Hepatocyte (in vitro differentiated cells): ENCODE data around the gene FOSL1. TPM values are rescaled to one million over a fixed set of nuclear protein-coding genes. Genes with fewer than 3 reads are reported as not detected.

Experiments
- DNase-seq: peaks from one replicate; pipeline ENCODE4 v3.0.0-alpha.2; 2016; ENCODE audit warnings: low spot score
- H2AFZ ChIP-seq: fragments of 200-600 bp; sonication (generic); 2 replicates; pipeline ENCODE4 v1.6.0; 2016; ENCODE audit warnings: antibody characterized with exemption, mild to moderate bottlenecking
- H3K27ac ChIP-seq: fragments of 200-600 bp; sonication (generic); 2 replicates; pipeline ENCODE4 v1.5.1; 2016; ENCODE audit warnings: mild to moderate bottlenecking
- H3K27me3 ChIP-seq: fragments of 200-600 bp; sonication (generic); 2 replicates; pipeline ENCODE4 v1.6.1; 2016
- H3K36me3 ChIP-seq: fragments of 200-600 bp; sonication (generic); replicated peaks from 2 replicates; pipeline ENCODE4 v1.5.1; 2016; ENCODE audit warnings: low read depth; ENCODE audit not compliant: insufficient read depth
- H3K4me1 ChIP-seq: fragments of 200-600 bp; sonication (generic); 2 replicates; pipeline ENCODE4 v1.5.1; 2016; ENCODE audit warnings: mild to moderate bottlenecking, moderate library complexity; ENCODE audit not compliant: insufficient read depth
- H3K4me2 ChIP-seq: fragments of 200-600 bp; sonication (generic); 2 replicates; pipeline ENCODE4 v1.6.0; 2016
- H3K4me3 ChIP-seq: fragments of 200-600 bp; sonication (generic); 2 replicates; pipeline ENCODE4 v1.5.1; 2016; ENCODE audit warnings: mild to moderate bottlenecking
- H3K79me2 ChIP-seq: fragments of 200-600 bp; sonication (generic); 2 replicates; pipeline ENCODE4 v1.6.0; 2017; ENCODE audit warnings: mild to moderate bottlenecking
- H3K9me2 ChIP-seq: fragments of 200-600 bp; sonication (generic); replicated peaks from 2 replicates; pipeline ENCODE4 v1.6.0; 2017; ENCODE audit warnings: mild to moderate bottlenecking; ENCODE audit not compliant: insufficient read depth
- H3K9me3 ChIP-seq: fragments of 200-600 bp; sonication (generic); 2 replicates; pipeline ENCODE4 v1.5.1; 2016; ENCODE audit warnings: low read depth, mild to moderate bottlenecking
- H4K20me1 ChIP-seq: fragments of 200-600 bp; sonication (generic); 2 replicates; pipeline ENCODE4 v1.6.0; 2016; ENCODE audit warnings: mild to moderate bottlenecking; ENCODE audit not compliant: insufficient read depth, poor library complexity, severe bottlenecking
- CTCF ChIP-seq: fragments of 200-600 bp; sonication (generic); IDR thresholded peaks from 2 replicates; pipeline ENCODE4 v1.5.1; 2016; ENCODE audit warnings: antibody characterized with exemption, mild to moderate bottlenecking; ENCODE audit not compliant: poor library complexity
- EZH2 ChIP-seq: fragments of 200-600 bp; sonication (generic); IDR thresholded peaks from 2 replicates; pipeline ENCODE4 v1.6.1; 2016; ENCODE audit warnings: antibody characterized with exemption, mild to moderate bottlenecking, borderline replicate concordance
- EZH2phosphoT487 ChIP-seq: fragments of 200-600 bp; sonication (generic); IDR thresholded peaks from one replicate; pipeline ENCODE4 v1.6.1; 2018; ENCODE audit warnings: antibody characterized with exemption, mild to moderate bottlenecking, low read depth, moderate library complexity; ENCODE audit not compliant: unreplicated experiment, severe bottlenecking
- WGBS: methylation state at CpG from one replicate; pipeline ENCODE4 v1.1.6; 2016; ENCODE audit warnings: low lambda C conversion rate; ENCODE audit errors: missing lambda C conversion rate; 5-methylcytosine and 5-hydroxymethylcytosine counted together
- polyA plus RNA-seq: library from polyadenylated mRNA; unstranded; fragments of >200 nt; fragmentation: Nextera tagmentation; extraction: Ambion mirVana; gene quantifications from 2 replicates; pipeline ENCODE4 v1.2.1, GENCODE V29; 2016
- total RNA-seq: library from RNA; depleted of rRNA; stranded (reverse); fragments of >200 nt; gene quantifications from 2 replicates; pipeline ENCODE4 v1.2.3, GENCODE V29; 2014

FOSL1 gene
- total and polyA plus RNA-seq, 2 experiments from 2014 or later, result 4.5 to 16.5 TPM

- Histone ChIP-seq H3K79me2 (peaks cover 32% of the 10 kb centered on the region), H2AFZ (no peak overlapping the region), H3K27ac (peak overlapping the region; percentile 94)
These were observed 17.4 kb upstream of the FOSL1 start for GRCh38 chr11:65917434-65918210.

GRCh38 chr11:65917077-65917433 is 16.9 kb upstream of the FOSL1 start:
- Histone ChIP-seq H2AFZ (no peak overlapping the region), H3K4me2 (peak overlapping the region; percentile 93), H3K9me3 (no peaks in the 10 kb centered on the region), H4K20me1 (no peaks in the 10 kb centered on the region), H3K9me2 (no peaks in the 10 kb centered on the region), H3K27ac (peak overlapping the region; percentile 91), H3K27me3 (no peaks in the 10 kb centered on the region), H3K79me2 (peaks cover 32% of the 10 kb centered on the region), H3K4me1 (peaks cover 43% of the 10 kb centered on the region), H3K4me3 (no peak overlapping the region), H3K36me3 (no peaks in the 10 kb centered on the region)
- DNase-seq, result no peak
- 100% methylated on average over 3 of the region's 3 CpGs for WGBS
- TF ChIP-seq EZH2 (no peak), EZH2phosphoT487 (no peak), CTCF (no peak)

More at GRCh38 chr11:65917434-65918210, 17.4 kb upstream of the FOSL1 start:
- no peaks in the 10 kb centered on the region for H3K27me3 ChIP-seq
- no peaks in the 10 kb centered on the region for H3K9me2 ChIP-seq
- no peaks in the 10 kb centered on the region for H4K20me1 ChIP-seq
- TF ChIP-seq EZH2phosphoT487 (no peak), CTCF (no peak), EZH2 (no peak)
- H3K4me2 ChIP-seq, result peak overlapping the region; percentile 93
- no peaks in the 10 kb centered on the region for H3K9me3 ChIP-seq
- DNase-seq, result no peak
- H3K36me3 ChIP-seq, result no peaks in the 10 kb centered on the region
- 94% methylated on average over 35 of the region's 35 CpGs for WGBS
- peaks cover 42% of the 10 kb centered on the region for H3K4me1 ChIP-seq
- H3K4me3 ChIP-seq, result peak overlapping the region; percentile 97

GRCh38 chr11:65916391-65916790 is 16.2 kb upstream of the FOSL1 start:
- no peaks in the 10 kb centered on the region for H3K27me3 ChIP-seq
- no peaks in the 10 kb centered on the region for H4K20me1 ChIP-seq
- 87% methylated on average over 7 of the region's 7 CpGs for WGBS
- H3K4me3 ChIP-seq, result no peak overlapping the region
- H3K4me1 ChIP-seq, result peaks cover 43% of the 10 kb centered on the region
- H3K27ac ChIP-seq, result peak overlapping the region; percentile 91
- no peaks in the 10 kb centered on the region for H3K9me2 ChIP-seq
- no peak for DNase-seq
- TF ChIP-seq EZH2phosphoT487 (no peak), CTCF (no peak), EZH2 (no peak)
- H3K79me2 ChIP-seq, result peaks cover 32% of the 10 kb centered on the region
- no peaks in the 10 kb centered on the region for H3K9me3 ChIP-seq
- no peaks in the 10 kb centered on the region for H3K36me3 ChIP-seq
- no peak overlapping the region for H2AFZ ChIP-seq
- H3K4me2 ChIP-seq, result peak overlapping the region; percentile 93
